ENCODE results near the gene PPM1A. TPM values are rescaled to one million over a fixed set of nuclear protein-coding genes. Genes with fewer than 3 reads are reported as not detected.

PPM1A gene
- total RNA-seq, 1 donor from 2014 or later: 38.0 TPM

GRCh38 chr14:60346706-60347105 is 97.7 kb downstream of the PPM1A start:
- peak; percentile 24 for DNase-seq (ENCODE audit: low spot score)
- H3K27ac Mint-ChIP-seq (ENCODE audit: unreplicated experiment): peak overlapping the region; percentile 80
- TF ChIP-seq CTCF (IDR thresholded peaks at IDR 0.05; ENCODE audit: unreplicated experiment): no peak
- no peak overlapping the region for H3K4me3 Mint-ChIP-seq (ENCODE audit: unreplicated experiment)
- peaks cover 22% of the 10 kb centered on the region for H3K4me1 Mint-ChIP-seq (ENCODE audit: unreplicated experiment)
- no peaks in the 10 kb centered on the region for H3K9me3 Mint-ChIP-seq (ENCODE audit: unreplicated experiment)
- H3K36me3 Mint-ChIP-seq (ENCODE audit: low read depth, unreplicated experiment): no peaks in the 10 kb centered on the region
- H3K27me3 Mint-ChIP-seq (ENCODE audit: unreplicated experiment): no peaks in the 10 kb centered on the region

DNA sequence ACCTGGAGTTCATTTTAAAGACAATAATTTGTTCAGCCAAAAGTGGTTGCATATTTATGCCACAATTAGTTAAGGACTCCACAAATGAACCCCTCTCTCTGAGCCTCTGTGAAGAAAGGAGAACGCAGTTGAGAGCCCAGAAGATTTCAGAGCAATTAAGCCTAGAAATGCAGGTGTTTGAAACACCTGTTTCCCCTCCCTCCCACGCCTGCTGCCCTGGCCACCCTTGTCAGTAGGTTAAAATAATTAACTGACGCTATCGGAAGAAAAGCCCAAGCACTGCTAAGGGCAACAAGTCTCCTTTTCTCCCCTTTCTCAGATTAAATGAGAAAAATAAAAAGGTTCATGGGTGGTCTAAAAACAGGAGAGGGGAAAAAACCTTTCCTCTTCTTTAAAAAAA is 99.2 kb downstream of the PPM1A start:
- Mint-ChIP-seq H3K4me1 (ENCODE audit: unreplicated experiment) (peaks cover 22% of the 10 kb centered on the region), H3K9me3 (ENCODE audit: unreplicated experiment) (no peaks in the 10 kb centered on the region), H3K36me3 (ENCODE audit: low read depth, unreplicated experiment) (no peaks in the 10 kb centered on the region), H3K4me3 (ENCODE audit: unreplicated experiment) (no peak overlapping the region), H3K27ac (ENCODE audit: unreplicated experiment) (no peak overlapping the region), H3K27me3 (ENCODE audit: unreplicated experiment) (no peaks in the 10 kb centered on the region)
- no peak for DNase-seq (ENCODE audit: low spot score)
- no peak for TF ChIP-seq CTCF (IDR thresholded peaks at IDR 0.05; ENCODE audit: unreplicated experiment)

Other genes with a start within 250 kb of the PPM1A start
- 68.7 TPM for gene PCNX4, start 157.3 kb upstream of the PPM1A start, total RNA-seq (ENCODE audit: unreplicated experiment)
- gene DHRS7, start 83.8 kb upstream of the PPM1A start, total RNA-seq (ENCODE audit: unreplicated experiment): 67.3 TPM
- 3.8 TPM for gene C14orf39, start 236.8 kb downstream of the PPM1A start, total RNA-seq (ENCODE audit: unreplicated experiment)